ENCODE measurements around the gene RAMACL. TPM values are rescaled to one million over a fixed set of nuclear protein-coding genes. Genes with fewer than 3 reads are reported as not detected.

RAMACL gene
- total RNA-seq, 1 experiment from 2014 or later = 0.15 TPM

DNA sequence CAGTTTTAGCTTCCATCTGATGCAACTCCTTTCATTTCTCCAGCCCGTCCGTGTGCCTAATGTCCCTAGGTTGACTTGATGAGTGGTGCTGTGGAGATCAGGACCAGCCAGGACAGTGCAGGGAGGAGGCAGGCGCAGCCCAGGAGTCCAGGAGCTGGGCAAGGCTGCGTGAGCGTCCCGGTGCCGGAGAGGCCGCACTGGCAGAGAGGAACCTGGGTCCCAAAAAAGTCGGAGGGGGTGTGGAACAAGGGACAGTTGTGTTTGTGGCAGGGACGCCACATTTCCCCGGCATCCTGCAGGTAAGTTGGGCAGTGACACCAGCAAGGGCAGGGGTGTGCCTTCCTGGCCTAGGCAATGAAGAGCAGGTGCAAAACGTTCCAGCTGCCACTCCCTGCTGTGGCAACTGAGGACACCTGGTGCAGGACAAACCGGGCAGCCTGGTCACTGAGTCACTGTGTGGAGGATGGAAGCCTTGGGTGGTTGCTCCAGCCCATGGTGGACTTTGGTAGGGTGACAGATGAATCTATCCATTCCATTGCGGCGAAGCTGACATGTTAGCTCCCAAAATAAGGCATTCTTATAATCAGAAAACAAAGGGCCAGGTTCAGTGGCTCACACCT, 53.2 kb downstream of the RAMACL start:
- TF ChIP-seq CBX3 (IDR thresholded peaks at IDR 0.05; ENCODE audit: low read depth) (no peak), EZH2 (IDR thresholded peaks at IDR 0.05) (no peak), ELF1 (IDR thresholded peaks at IDR 0.05; ENCODE audit: borderline replicate concordance, low read depth) (no peak)
- CTCF ChIA-PET = no interaction called here
- peaks cover 15 to 23% of the 10 kb centered on the region in 2 experiments for H3K4me1 ChIP-seq (ENCODE audit: control insufficient read depth in 1 of 2, insufficient read depth in 2 of 2, low read length in 2 of 2)
- BruUV-seq (replicated peaks) = no TSS peak
- no peak overlapping the region for H2AFZ ChIP-seq (ENCODE audit: low read depth, low read length, poor library complexity, severe bottlenecking)
- H3K36me3 ChIP-seq (ENCODE audit: control insufficient read depth in 1 of 2, insufficient read depth in 2 of 2, low read length in 2 of 2) = no peaks in the 10 kb centered on the region
- POLR2A ChIA-PET = no interaction called here
- no peak overlapping the region for H3K4me3 ChIP-seq (replicated peaks in 1 of 2; ENCODE audit: low read depth in 1 of 2, low read length in 2 of 2)
- RAD21 ChIA-PET (ENCODE audit: low non-redundant PET in 1 of 2, low total read pairs in 2 of 2, uncharacterized antibody in 2 of 2, unreplicated experiment in 2 of 2) = no interaction called here
- no peak overlapping the region for H3K4me2 ChIP-seq (ENCODE audit: low read length)
- H3K27me3 ChIP-seq (ENCODE audit: insufficient read depth, low read length) = no peaks in the 10 kb centered on the region
- DNase-seq (ENCODE audit: low read depth, low spot score) = no peak
- no peaks in the 10 kb centered on the region for H4K20me1 ChIP-seq (ENCODE audit: insufficient read depth)
- ATAC-seq = no peak
- no peaks in the 10 kb centered on the region for H3K79me2 ChIP-seq (ENCODE audit: insufficient read depth, low read length)
- H3K9me2 ChIP-seq (ENCODE audit: insufficient read depth) = no peaks in the 10 kb centered on the region
- intact Hi-C loops (cut with micrococcal nuclease) = loop anchor here (5.0 to 10.0 kb wide), 2 partner anchors 94 to 461 kb away; partner anchors contain the start of genes CEP43 and RPS6KA2
- no peak overlapping the region for H3K9ac ChIP-seq (ENCODE audit: low read length)
- no peaks in the 10 kb centered on the region for H3K9me3 ChIP-seq (ENCODE audit: control insufficient read depth in 1 of 2, insufficient read depth in 1 of 2, low read depth in 1 of 2, low read length in 2 of 2)
- H3K27ac ChIP-seq (ENCODE audit: low read depth, low read length) = no peak overlapping the region

Other genes with a start within 250 kb of the RAMACL start
- gene SFT2D1, start 244.1 kb downstream of the RAMACL start, total RNA-seq (2021; ENCODE audit: unreplicated experiment) = 65.6 TPM
- gene MPC1, start 203.7 kb downstream of the RAMACL start, total RNA-seq (2021; ENCODE audit: unreplicated experiment) = 15.9 TPM
- gene RPS6KA2, start 40.6 kb upstream of the RAMACL start, total RNA-seq (2021; ENCODE audit: unreplicated experiment) = 8.5 TPM

Measured in HCT116 (cell line).